Endothelial cell (in vitro differentiated cells): ENCODE measurements around the gene PMEL. TPM values are rescaled to one million over a fixed set of nuclear protein-coding genes. Genes with fewer than 3 reads are reported as not detected.
"Not testable (repeated sequence)": the region's sequence is repeated elsewhere in the genome, so short reads cannot be mapped to it uniquely, and the experiment has no call there.

Experiments used
- DNase-seq: peaks from one replicate; pipeline ENCODE4 v3.0.0; 2021; ENCODE audit warnings: low spot score
- H3K27ac Mint-ChIP-seq: one replicate; pipeline ENCODE4 v1.8.0; 2021; ENCODE audit warnings: mixed read lengths, inconsistent platforms; ENCODE audit not compliant: unreplicated experiment
- H3K27me3 Mint-ChIP-seq: one replicate; pipeline ENCODE4 v1.8.0; 2021; ENCODE audit warnings: mild to moderate bottlenecking, moderate library complexity, mixed read lengths, inconsistent platforms; ENCODE audit not compliant: unreplicated experiment
- H3K36me3 Mint-ChIP-seq: one replicate; pipeline ENCODE4 v1.8.0; 2021; ENCODE audit warnings: mild to moderate bottlenecking, low read depth, mixed read lengths, inconsistent platforms; ENCODE audit not compliant: unreplicated experiment
- H3K4me1 Mint-ChIP-seq: one replicate; pipeline ENCODE4 v1.8.0; 2021; ENCODE audit warnings: mild to moderate bottlenecking, mixed read lengths, inconsistent platforms; ENCODE audit not compliant: unreplicated experiment
- H3K4me3 Mint-ChIP-seq: one replicate; pipeline ENCODE4 v1.8.0; 2021; ENCODE audit warnings: mild to moderate bottlenecking, mixed read lengths, inconsistent platforms; ENCODE audit not compliant: unreplicated experiment
- H3K9me3 Mint-ChIP-seq: one replicate; pipeline ENCODE4 v1.8.0; 2021; ENCODE audit warnings: mixed read lengths, inconsistent platforms; ENCODE audit not compliant: unreplicated experiment
- total RNA-seq: library from RNA; stranded (reverse); fragmentation: NEBNext Ultra II Directional; extraction: Animal tissue kit (Norgen Biotek cat#: 25700); gene quantifications from one replicate; pipeline ENCODE4 v1.2.1, GENCODE V29; 2021; ENCODE audit not compliant: unreplicated experiment
- TF ChIP-seq, protein P1 (sequence below): fragments of 200-600 bp; sonication (generic); IDR thresholded peaks from one replicate; pipeline ENCODE4 v1.5.0; 2021; ENCODE audit warnings: antibody characterized with exemption; ENCODE audit not compliant: unreplicated experiment

PMEL gene
- total RNA-seq, 1 donor from 2014 or later: 136 TPM

DNA sequence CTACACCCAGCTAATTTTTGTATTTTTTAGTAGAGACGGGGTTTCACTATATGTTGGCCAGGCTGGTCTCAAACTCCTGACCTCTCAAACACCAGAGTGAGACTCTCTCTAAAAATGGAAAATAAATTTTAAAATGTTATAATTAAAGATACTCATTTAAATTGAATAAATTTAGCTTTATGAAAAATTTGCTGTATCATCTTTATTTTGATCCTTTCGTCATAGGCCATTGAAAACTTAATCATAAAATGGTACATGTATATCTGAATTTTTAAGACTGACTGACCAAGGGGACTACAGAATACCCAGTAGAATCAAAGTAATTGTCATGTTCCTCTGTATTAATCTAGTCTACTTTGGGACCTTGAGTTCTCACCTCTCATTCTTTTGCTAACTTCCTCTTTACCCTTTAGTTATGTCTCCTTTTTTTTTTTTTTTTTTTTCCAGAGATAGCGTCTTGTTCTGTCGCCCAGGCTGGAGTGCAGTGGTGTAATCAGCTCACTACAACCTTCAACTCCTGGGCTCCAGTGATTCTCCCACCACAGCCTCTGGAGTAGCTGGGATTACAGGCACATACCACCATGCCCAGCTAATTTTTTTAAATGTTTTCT is 17.5 kb upstream of the PMEL start:
- Mint-ChIP-seq H3K4me3 (no peak overlapping the region), H3K36me3 (peaks cover 35% of the 10 kb centered on the region), H3K27me3 (no peaks in the 10 kb centered on the region), H3K9me3 (no peaks in the 10 kb centered on the region), H3K27ac (no peak overlapping the region), H3K4me1 (peaks cover 14% of the 10 kb centered on the region)
- TF ChIP-seq, protein P1, sequence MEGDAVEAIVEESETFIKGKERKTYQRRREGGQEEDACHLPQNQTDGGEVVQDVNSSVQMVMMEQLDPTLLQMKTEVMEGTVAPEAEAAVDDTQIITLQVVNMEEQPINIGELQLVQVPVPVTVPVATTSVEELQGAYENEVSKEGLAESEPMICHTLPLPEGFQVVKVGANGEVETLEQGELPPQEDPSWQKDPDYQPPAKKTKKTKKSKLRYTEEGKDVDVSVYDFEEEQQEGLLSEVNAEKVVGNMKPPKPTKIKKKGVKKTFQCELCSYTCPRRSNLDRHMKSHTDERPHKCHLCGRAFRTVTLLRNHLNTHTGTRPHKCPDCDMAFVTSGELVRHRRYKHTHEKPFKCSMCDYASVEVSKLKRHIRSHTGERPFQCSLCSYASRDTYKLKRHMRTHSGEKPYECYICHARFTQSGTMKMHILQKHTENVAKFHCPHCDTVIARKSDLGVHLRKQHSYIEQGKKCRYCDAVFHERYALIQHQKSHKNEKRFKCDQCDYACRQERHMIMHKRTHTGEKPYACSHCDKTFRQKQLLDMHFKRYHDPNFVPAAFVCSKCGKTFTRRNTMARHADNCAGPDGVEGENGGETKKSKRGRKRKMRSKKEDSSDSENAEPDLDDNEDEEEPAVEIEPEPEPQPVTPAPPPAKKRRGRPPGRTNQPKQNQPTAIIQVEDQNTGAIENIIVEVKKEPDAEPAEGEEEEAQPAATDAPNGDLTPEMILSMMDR: no peak
- no peak for DNase-seq

DNA sequence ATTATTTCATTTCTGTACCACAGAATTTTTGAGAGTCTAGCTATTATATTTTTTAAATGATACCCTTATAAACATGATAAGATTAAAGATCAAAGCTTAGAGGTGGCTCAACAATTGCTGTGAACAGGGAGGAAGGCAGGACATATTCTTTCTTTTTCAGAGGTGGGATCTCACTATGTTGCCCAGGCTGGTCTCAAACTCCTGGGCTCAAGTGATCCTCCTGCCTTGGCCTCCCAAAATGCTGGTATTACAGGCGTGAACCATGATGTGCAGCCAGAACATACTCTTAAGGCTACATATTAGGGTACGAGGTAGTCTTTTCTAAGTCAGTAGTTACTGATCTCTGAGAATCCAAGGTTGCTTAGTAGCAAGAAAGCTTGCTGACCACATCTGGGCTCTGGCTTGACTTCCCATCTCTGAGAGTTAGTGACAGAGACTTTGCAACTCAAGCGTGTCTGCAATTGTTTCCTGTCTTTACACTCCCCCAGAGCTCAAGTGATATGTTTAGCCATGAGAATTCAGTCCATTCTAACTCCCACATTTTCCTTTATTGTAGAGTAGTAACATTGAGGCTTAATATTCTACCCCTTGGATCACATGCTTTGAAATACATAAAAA is 16.6 kb upstream of the PMEL start:
- Mint-ChIP-seq H3K27me3 (no peaks in the 10 kb centered on the region), H3K27ac (no peak overlapping the region), H3K4me1 (peaks cover 19% of the 10 kb centered on the region), H3K4me3 (no peak overlapping the region), H3K9me3 (no peaks in the 10 kb centered on the region), H3K36me3 (peaks cover 34% of the 10 kb centered on the region)
- no peak for DNase-seq
- TF ChIP-seq, protein P1: no peak

DNA sequence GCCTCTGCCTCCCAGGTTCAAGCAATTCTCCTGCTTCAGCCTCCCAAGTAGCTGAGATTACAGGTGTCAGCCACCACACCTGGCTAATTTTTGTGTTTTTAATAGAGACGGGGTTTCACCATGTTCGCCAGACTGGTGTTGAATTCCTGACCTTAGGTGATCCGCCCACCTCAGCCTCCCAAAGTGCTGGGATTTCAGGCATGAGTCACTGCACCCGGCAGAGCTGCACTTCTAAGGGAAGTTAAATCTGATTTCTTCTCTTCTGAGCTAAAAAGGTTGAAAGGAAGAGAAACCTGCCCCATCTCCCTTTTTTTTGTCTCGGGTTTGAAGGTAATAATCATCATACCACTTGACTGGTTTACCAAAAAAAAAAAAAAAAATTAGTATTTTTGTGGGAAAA is 16.0 kb upstream of the PMEL start:
- DNase-seq, H3K27ac Mint-ChIP-seq, H3K4me3 Mint-ChIP-seq, H3K9me3 Mint-ChIP-seq, H3K27me3 Mint-ChIP-seq: not testable (repeated sequence)
- peaks cover 19% of the 10 kb centered on the region for H3K4me1 Mint-ChIP-seq
- peaks cover 35% of the 10 kb centered on the region for H3K36me3 Mint-ChIP-seq

DNA sequence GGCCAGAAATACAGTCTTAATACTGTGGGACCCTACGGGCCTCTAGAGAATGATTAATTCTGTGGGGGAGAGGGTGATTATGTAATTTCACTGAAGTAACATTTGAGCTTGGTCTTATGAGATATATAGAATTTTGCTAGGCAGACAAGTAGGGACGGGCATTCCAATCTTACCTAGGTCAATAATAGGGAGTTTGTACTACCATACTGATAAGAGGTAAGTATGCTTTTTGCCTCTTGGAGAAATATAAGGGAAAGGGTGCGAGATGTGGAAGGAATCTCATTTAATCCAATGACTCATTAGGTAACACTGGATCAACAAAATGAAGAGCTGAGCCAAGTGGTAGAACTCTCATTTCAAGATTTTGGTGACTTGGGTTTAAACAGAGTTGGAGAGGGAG is 13.2 kb upstream of the PMEL start:
- TF ChIP-seq, protein P1: no peak
- Mint-ChIP-seq H3K27me3 (peaks cover 4% of the 10 kb centered on the region), H3K4me1 (peaks cover 21% of the 10 kb centered on the region), H3K4me3 (peak overlapping the region; percentile 44), H3K9me3 (no peaks in the 10 kb centered on the region), H3K27ac (no peak overlapping the region), H3K36me3 (peaks cover 31% of the 10 kb centered on the region)
- no peak for DNase-seq

DNA sequence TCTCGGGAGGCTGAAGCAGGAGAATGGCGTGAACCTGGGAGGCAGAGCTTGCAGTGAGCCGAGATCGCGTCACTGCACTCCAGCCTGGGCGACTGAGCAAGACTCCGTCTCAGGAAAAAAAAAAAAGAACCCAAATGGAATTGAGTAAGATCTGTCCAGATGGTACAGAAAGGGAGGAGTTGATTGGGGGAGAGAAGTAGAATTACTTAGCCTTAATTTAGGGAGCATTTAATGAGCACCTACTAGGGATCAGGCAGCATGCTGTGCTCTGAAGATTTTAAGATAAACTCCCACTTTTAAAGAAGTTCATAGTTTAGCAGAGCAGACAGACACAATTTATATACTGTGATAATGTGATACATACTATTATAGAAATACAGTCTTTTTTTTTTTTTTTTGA is 12.6 kb upstream of the PMEL start:
- peaks cover 21% of the 10 kb centered on the region for H3K4me1 Mint-ChIP-seq
- peak overlapping the region; percentile 38 for H3K27ac Mint-ChIP-seq
- H3K9me3 Mint-ChIP-seq: no peaks in the 10 kb centered on the region
- H3K27me3 Mint-ChIP-seq: peaks cover 4% of the 10 kb centered on the region
- TF ChIP-seq, protein P1: no peak
- H3K4me3 Mint-ChIP-seq: peak overlapping the region; percentile 33
- peaks cover 31% of the 10 kb centered on the region for H3K36me3 Mint-ChIP-seq
- DNase-seq: no peak
